Liver (tissue), 9 donors: ENCODE measurements around the gene KLK10. TPM values are rescaled to one million over a fixed set of nuclear protein-coding genes. Genes with fewer than 3 reads are reported as not detected.

Experiments used
- DNase-seq: peaks from one replicate; pipeline ENCODE4 v3.0.0-alpha.2; 2017; ENCODE audit warnings: low spot score
- H3K27ac ChIP-seq, 2 donors: one replicate each; pipeline ENCODE4 v1.7.0; 2013; ENCODE audit warnings: inconsistent platforms in 2 of 2, low read length in 2 of 2, control low read depth in 1 of 2, low read depth in 1 of 2, mild to moderate bottlenecking in 1 of 2
- H3K27me3 ChIP-seq, 4 donors: one replicate each; pipeline versions ENCODE4 v1.6.1 to v1.7.0; 2013; ENCODE audit warnings: low read length in 3 of 4, inconsistent platforms in 1 of 4, mild to moderate bottlenecking in 1 of 4, moderate library complexity in 1 of 4; ENCODE audit not compliant: control insufficient read depth in 4 of 4, insufficient read depth in 4 of 4
- H3K36me3 ChIP-seq, 4 donors: one replicate each; pipeline versions ENCODE4 v1.6.1 to v1.7.0; 2013; ENCODE audit warnings: low read length in 3 of 4, mild to moderate bottlenecking in 3 of 4, low read depth in 1 of 4, moderate library complexity in 1 of 4; ENCODE audit not compliant: control insufficient read depth in 4 of 4, insufficient read depth in 3 of 4
- H3K4me1 ChIP-seq, 4 donors: one replicate each; pipeline versions ENCODE4 v1.6.1 to v1.7.0; 2013; ENCODE audit warnings: low read length in 3 of 4, mild to moderate bottlenecking in 3 of 4, moderate library complexity in 1 of 4; ENCODE audit not compliant: control insufficient read depth in 4 of 4, insufficient read depth in 4 of 4
- H3K4me3 ChIP-seq, 3 donors: one replicate each; pipeline versions ENCODE4 v1.6.1 to v1.7.0; 2013; ENCODE audit warnings: low read length in 3 of 3, control low read depth in 1 of 3, low read depth in 1 of 3, mild to moderate bottlenecking in 1 of 3
- H3K9ac ChIP-seq, 2 donors: one replicate each; pipeline ENCODE4 v1.7.0; 2013; ENCODE audit warnings: low read length in 2 of 2, mild to moderate bottlenecking in 2 of 2, moderate library complexity in 2 of 2, control low read depth in 1 of 2, low read depth in 1 of 2
- H3K9me3 ChIP-seq, 4 donors: one replicate each; pipeline versions ENCODE4 v1.6.1 to v1.7.0; 2013; ENCODE audit warnings: low read length in 3 of 4; ENCODE audit not compliant: control insufficient read depth in 4 of 4
- ATF3 ChIP-seq: IDR thresholded peaks from 2 replicates; pipeline ENCODE4 v1.6.1; 2016; ENCODE audit warnings: antibody characterized with exemption
- CTCF ChIP-seq: fragments of 150-350 bp; IDR thresholded peaks from 2 replicates; pipeline ENCODE4 v1.5.1; 2017; ENCODE audit warnings: improper control_type of control experiment, low read depth, low read length; ENCODE audit not compliant: missing input control
- EGR1 ChIP-seq, 2 donors: IDR thresholded peaks; 2 replicates each; pipeline ENCODE4 v1.6.1; 2016 to 2018; ENCODE audit warnings: antibody characterized with exemption in 2 of 2, low read depth in 2 of 2
- GABPA ChIP-seq, 2 donors: IDR thresholded peaks in 1 of 2; conservative IDR thresholded peaks in 1 of 2; 2 replicates each; pipeline ENCODE4 v1.6.1; 2016; ENCODE audit warnings: antibody characterized with exemption in 2 of 2, mild to moderate bottlenecking in 1 of 2, moderate library complexity in 1 of 2
- HNF4A ChIP-seq, 2 donors: conservative IDR thresholded peaks; 2 replicates each; pipeline ENCODE4 v1.6.1; 2016; ENCODE audit warnings: antibody characterized with exemption in 2 of 2, mild to moderate bottlenecking in 2 of 2
- HNF4G ChIP-seq: IDR thresholded peaks from 2 replicates; pipeline ENCODE4 v1.6.1; 2016; ENCODE audit warnings: antibody characterized with exemption
- JUND ChIP-seq, 2 donors: IDR thresholded peaks; 2 replicates each; pipeline ENCODE4 v1.6.1; 2016; ENCODE audit warnings: antibody characterized with exemption in 2 of 2
- MAX ChIP-seq: IDR thresholded peaks from 2 replicates; pipeline ENCODE4 v1.6.1; 2016; ENCODE audit warnings: antibody characterized with exemption
- NR2F2 ChIP-seq: IDR thresholded peaks from 2 replicates; pipeline ENCODE4 v1.6.1; 2016; ENCODE audit warnings: antibody characterized with exemption
- RAD21 ChIP-seq, 2 donors: IDR thresholded peaks; 2 replicates each; pipeline ENCODE4 v1.6.1; 2016; ENCODE audit warnings: antibody characterized with exemption in 2 of 2, mild to moderate bottlenecking in 2 of 2
- REST ChIP-seq: IDR thresholded peaks from 2 replicates; pipeline ENCODE4 v1.6.1; 2016; ENCODE audit warnings: antibody characterized with exemption, mild to moderate bottlenecking
- RXRA ChIP-seq, 2 donors: IDR thresholded peaks; 2 replicates each; pipeline ENCODE4 v1.6.1; 2017 to 2018; ENCODE audit warnings: antibody characterized with exemption in 2 of 2, mild to moderate bottlenecking in 1 of 2
- TAF1 ChIP-seq: conservative IDR thresholded peaks from 2 replicates; pipeline ENCODE4 v1.6.1; 2016; ENCODE audit warnings: antibody characterized with exemption, mild to moderate bottlenecking
- YY1 ChIP-seq: IDR thresholded peaks from 2 replicates; pipeline ENCODE4 v1.6.1; 2016; ENCODE audit warnings: antibody characterized with exemption, mild to moderate bottlenecking
- ZBTB33 ChIP-seq: IDR thresholded peaks from 2 replicates; pipeline ENCODE4 v1.6.1; 2016; ENCODE audit warnings: antibody characterized with exemption
- WGBS: extraction: QIAGEN DNeasy Blood & Tissue Kit; methylation state at CpG from one replicate; pipeline ENCODE4 v1.1.7; 2013; 5-methylcytosine and 5-hydroxymethylcytosine counted together
- polyA plus RNA-seq, 2 donors: library from polyadenylated mRNA; stranded (reverse) in 1 of 2; unstranded in 1 of 2; fragments of 200-250 nt in 1 of 2; fragments of >200 nt in 1 of 2; fragmentation: Nextera tagmentation in 1 of 2; extraction: Ambion mirVana in 1 of 2; gene quantifications; one replicate each; pipeline versions ENCODE4 v1.2.1 to v1.2.3, GENCODE V29; 2013 to 2015
- total RNA-seq, 2 donors: library from RNA; depleted of rRNA; stranded (reverse); fragments of >200 nt; gene quantifications; one replicate each; pipeline ENCODE4 v1.2.3, GENCODE V29; 2014
- donor health status: healthy.
- donor health status: healthy.
- donor health status: healthy.
- donor health status: healthy.
- donor health status: healthy.

KLK10 gene
- total and polyA plus RNA-seq, 4 donors, result 0.06 TPM; not detected in 3

DNA sequence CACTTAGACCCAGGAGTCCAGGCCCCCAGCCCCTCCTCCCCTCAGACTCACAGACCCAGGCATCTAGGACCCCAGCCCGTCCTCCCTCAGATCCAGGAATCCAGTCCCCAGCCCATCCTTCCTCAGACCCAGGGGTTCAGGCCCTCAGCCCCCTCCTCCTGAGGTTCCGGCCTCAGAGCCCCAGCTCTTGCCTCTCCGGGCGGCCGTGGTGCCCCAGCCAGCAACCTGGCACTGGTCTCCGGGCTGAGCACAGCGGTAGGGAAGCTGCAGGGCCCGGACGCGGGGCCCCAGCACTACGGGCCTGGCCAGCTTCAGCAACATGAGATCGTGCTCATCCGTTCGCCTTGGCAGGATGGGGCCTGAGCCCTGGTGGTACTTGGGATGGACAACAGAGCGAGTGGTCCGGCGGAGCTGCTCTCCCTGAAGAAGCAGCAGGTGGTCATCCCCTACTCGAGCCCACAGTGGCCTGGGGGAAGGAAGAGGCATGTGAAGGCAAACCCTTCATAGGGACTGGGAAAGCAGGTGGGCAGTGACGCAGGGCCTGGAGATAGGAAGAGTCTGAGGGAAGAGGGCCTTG lies 3.7 kb downstream of the KLK10 start:
- WGBS, result 86% methylated on average over 19 of the region's 19 CpGs
- Histone ChIP-seq H3K4me3 (no peak overlapping the region), H3K27me3 (peaks cover 0 to 4% (median 3%) of the 10 kb centered on the region in 4 donors), H3K27ac (no peak overlapping the region), H3K9ac (no peak overlapping the region), H3K36me3 (no peaks in the 10 kb centered on the region), H3K9me3 (no peaks in the 10 kb centered on the region), H3K4me1 (peaks cover 0 to 13% (median 5%) of the 10 kb centered on the region in 4 donors)
- TF ChIP-seq EGR1 (IDR thresholded peaks at IDR 0.05; ENCODE audit: low read depth in 2 of 2) (no peak), NR2F2 (no peak), CTCF (no peak), MAX (no peak), HNF4A (conservative IDR thresholded peaks at IDR 0.05) (no peak), YY1 (no peak), TAF1 (no peak), RAD21 (IDR thresholded peaks at IDR 0.05) (no peak), HNF4G (no peak), JUND (IDR thresholded peaks at IDR 0.05) (no peak), ATF3 (no peak), ZBTB33 (no peak), REST (no peak)
- no peak for DNase-seq

GRCh38 chr19:51014242-51014641 lies 5.3 kb downstream of the KLK10 start:
- peaks cover 0 to 4% (median 2%) of the 10 kb centered on the region in 4 donors for H3K27me3 ChIP-seq
- no peaks in the 10 kb centered on the region for H3K36me3 ChIP-seq
- H3K27ac ChIP-seq, result no peak overlapping the region
- peaks cover 0 to 7% (median 3%) of the 10 kb centered on the region in 4 donors for H3K4me1 ChIP-seq
- H3K9ac ChIP-seq, result no peak overlapping the region
- 80% methylated on average over 6 of the region's 6 CpGs for WGBS
- no peak for DNase-seq
- no peaks in the 10 kb centered on the region for H3K9me3 ChIP-seq
- no peak overlapping the region for H3K4me3 ChIP-seq
- TF ChIP-seq HNF4G, result no peak
- TF ChIP-seq CTCF, result no peak
- no peak for TF ChIP-seq TAF1
- TF ChIP-seq YY1, result no peak
- TF ChIP-seq GABPA (IDR thresholded peaks at IDR 0.05 in 1 of 2, conservative IDR thresholded peaks at IDR 0.05 in 1 of 2), result no peak
- TF ChIP-seq RXRA (IDR thresholded peaks at IDR 0.05), result no peak
- no peak for TF ChIP-seq ZBTB33
